G401.6 (cell line): ENCODE measurements around the gene CHD9NB.
"Not testable (repeated sequence)": the region's sequence is repeated elsewhere in the genome, so short reads cannot be mapped to it uniquely, and the experiment has no call there.

Experiments used
- FAIRE-seq: peaks from 2 replicates; lab custom pipeline; 2012; peaks lifted over from hg19 to GRCh38; lab: Jason Lieb, UNC

Gene CHD9NB

GRCh38 chr16:53083119-53083518 is 30.4 kb upstream of the CHD9NB start:
- no peak for FAIRE-seq

- FAIRE-seq, result no peak
These were observed 29.8 kb upstream of the CHD9NB start for GRCh38 chr16:53082509-53082908.

- no peak for FAIRE-seq
These were observed 29.1 kb upstream of the CHD9NB start for GRCh38 chr16:53081686-53082407.

GRCh38 chr16:53081032-53081424 is 28.3 kb upstream of the CHD9NB start:
- FAIRE-seq, result no peak

GRCh38 chr16:53080345-53081031 is 27.8 kb upstream of the CHD9NB start:
- FAIRE-seq, result no peak

- no peak for FAIRE-seq
These were observed 26.2 kb upstream of the CHD9NB start for GRCh38 chr16:53078765-53079485.

- FAIRE-seq, result no peak
These were observed 25.6 kb upstream of the CHD9NB start for GRCh38 chr16:53078247-53078646.

- FAIRE-seq, result not testable (repeated sequence)
These were observed 22.8 kb upstream of the CHD9NB start for GRCh38 chr16:53075461-53075860.

- not testable (repeated sequence) for FAIRE-seq
These were observed 21.6 kb upstream of the CHD9NB start for GRCh38 chr16:53074296-53074695.

GRCh38 chr16:53073022-53073421 is 20.3 kb upstream of the CHD9NB start:
- no peak for FAIRE-seq

- no peak for FAIRE-seq
These were observed 19.1 kb upstream of the CHD9NB start for GRCh38 chr16:53071748-53072301.

- no peak for FAIRE-seq
These were observed 17.1 kb upstream of the CHD9NB start for GRCh38 chr16:53069772-53070171.

- no peak for FAIRE-seq
These were observed 15.7 kb upstream of the CHD9NB start for GRCh38 chr16:53068423-53068833.

- no peak for FAIRE-seq
These were observed 15.0 kb upstream of the CHD9NB start for GRCh38 chr16:53067675-53068074.

- FAIRE-seq, result no peak
These were observed 12.9 kb upstream of the CHD9NB start for GRCh38 chr16:53065461-53066061.

GRCh38 chr16:53064081-53064578 is 11.4 kb upstream of the CHD9NB start:
- FAIRE-seq, result no peak

GRCh38 chr16:53061701-53062159 is 9.0 kb upstream of the CHD9NB start:
- FAIRE-seq, result no peak

- no peak for FAIRE-seq
These were observed 8.6 kb upstream of the CHD9NB start for GRCh38 chr16:53061256-53061655.

- no peak for FAIRE-seq
These were observed 7.0 kb upstream of the CHD9NB start for GRCh38 chr16:53059672-53060071.

- no peak for FAIRE-seq
These were observed 6.2 kb upstream of the CHD9NB start for GRCh38 chr16:53058882-53059281.

- FAIRE-seq, result no peak
These were observed 5.7 kb upstream of the CHD9NB start for GRCh38 chr16:53058441-53058840.

- FAIRE-seq, result no peak
These were observed 5.0 kb upstream of the CHD9NB start for GRCh38 chr16:53057658-53058057.
